GM12878 (cell line): Measurements from ENCODE around the gene FRS3. TPM values are rescaled to one million over a fixed set of nuclear protein-coding genes. Genes with fewer than 3 reads are reported as not detected.

Experiments used
- DPF2 ChIP-seq: fragments of 450-650 bp; IDR thresholded peaks from 2 replicates; pipeline ENCODE4 v1.6.1; 2017; ENCODE audit warnings: mild to moderate bottlenecking
- E2F4 ChIP-seq: IDR thresholded peaks from 2 replicates; pipeline ENCODE4 v1.6.1; 2012; ENCODE audit warnings: low read depth, low read length, improper control_type of control experiment
- E2F8 ChIP-seq: fragments of 450-650 bp; IDR thresholded peaks from 2 replicates; pipeline ENCODE4 v1.6.1; 2018; ENCODE audit warnings: mild to moderate bottlenecking, low read depth, moderate library complexity; ENCODE audit not compliant: partially characterized antibody
- EED ChIP-seq: sonication (generic); IDR thresholded peaks from 2 replicates; pipeline ENCODE4 v1.6.1; 2016; ENCODE audit warnings: antibody characterized with exemption, low read depth
- EGR1 ChIP-seq, 2 experiments: IDR thresholded peaks; 1 replicate in 1 of 2; 2 replicates in 1 of 2; pipeline ENCODE4 v1.6.1; 2011 to 2012; ENCODE audit warnings: low read depth in 2 of 2, low read length in 2 of 2, borderline replicate concordance in 1 of 2, mild to moderate bottlenecking in 1 of 2, moderate library complexity in 1 of 2
- IKZF1 ChIP-seq: fragments of 450-650 bp; conservative IDR thresholded peaks from 2 replicates; pipeline ENCODE4 v1.6.1; 2017; ENCODE audit warnings: antibody characterized with exemption, mild to moderate bottlenecking
- IRF4 ChIP-seq: IDR thresholded peaks from 2 replicates; pipeline ENCODE4 v1.6.1; 2011; ENCODE audit warnings: low read depth, low read length
- MEF2B ChIP-seq: fragments of 450-650 bp; IDR thresholded peaks from 2 replicates; pipeline ENCODE4 v1.6.1; 2018; ENCODE audit warnings: mild to moderate bottlenecking, moderate library complexity; ENCODE audit not compliant: partially characterized antibody, poor library complexity, severe bottlenecking
- NFYA ChIP-seq: IDR thresholded peaks from 2 replicates; pipeline ENCODE4 v1.6.1; 2011; ENCODE audit warnings: low read depth, mild to moderate bottlenecking, low read length, improper control_type of control experiment, borderline replicate concordance
- PAX5 ChIP-seq: IDR thresholded peaks from 2 replicates; pipeline ENCODE4 v1.6.1; 2011; ENCODE audit warnings: low read depth, low read length, borderline replicate concordance
- PAX8 ChIP-seq: fragments of 450-650 bp; IDR thresholded peaks from 2 replicates; pipeline ENCODE4 v1.6.1; 2017; ENCODE audit warnings: mild to moderate bottlenecking, moderate library complexity
- SIX5 ChIP-seq: IDR thresholded peaks from 2 replicates; pipeline ENCODE4 v1.6.1; 2011; ENCODE audit warnings: mild to moderate bottlenecking, low read depth, low read length, moderate library complexity; ENCODE audit not compliant: severe bottlenecking
- SRF ChIP-seq, 2 experiments: IDR thresholded peaks; 2 replicates each; pipeline ENCODE4 v1.6.1; 2011; ENCODE audit warnings: low read depth in 2 of 2, low read length in 2 of 2, mild to moderate bottlenecking in 1 of 2, moderate library complexity in 1 of 2
- TCF12 ChIP-seq: IDR thresholded peaks from 2 replicates; pipeline ENCODE4 v1.6.1; 2011; ENCODE audit warnings: low read depth, mild to moderate bottlenecking, low read length
- ZZZ3 ChIP-seq: IDR thresholded peaks from 2 replicates; pipeline ENCODE4 v1.6.1; 2011; ENCODE audit warnings: low read depth; ENCODE audit not compliant: control insufficient read depth, insufficient read length
- polyA plus RNA-seq, 11 experiments: library from polyadenylated mRNA; depleted of rRNA in 4 of 11; unstranded in 6 of 11; stranded (reverse) in 5 of 11; fragments of >200 nt; fragmentation: Nextera tagmentation in 4 of 11; fragmentation: Illumina TruSeq in 1 of 11; extraction: Ambion mirVana in 4 of 11; extraction: Trizol in 1 of 11; gene quantifications; 1 replicate in 1 of 11; 2 replicates in 10 of 11; pipeline versions ENCODE4 v1.2.1 to v1.2.3, GENCODE V29; 2011 to 2016; ENCODE audit warnings: inconsistent platforms in 2 of 11, missing spikeins in 2 of 11, low read depth in 1 of 11
- total RNA-seq, 4 experiments: library from RNA; depleted of rRNA in 3 of 4; stranded (reverse); fragments of >200 nt in 3 of 4; fragmentation: Illumina TruSeq in 1 of 4; extraction: Trizol in 1 of 4; gene quantifications; 2 replicates each; pipeline versions ENCODE4 v1.2.1 to v1.2.3, GENCODE V29; 2013 to 2021
- TF ChIP-seq, protein P1 (sequence below): fragments of 450-650 bp; IDR thresholded peaks from 2 replicates; pipeline ENCODE4 v1.6.1; 2017; ENCODE audit warnings: mild to moderate bottlenecking
- TF ChIP-seq, protein P2 (sequence below), 3 experiments: IDR thresholded peaks in 2 of 3; conservative IDR thresholded peaks in 1 of 3; 2 replicates each; pipeline ENCODE4 v1.5.1; 2011; ENCODE audit warnings: low read depth in 3 of 3, low read length in 3 of 3, mild to moderate bottlenecking in 3 of 3, control low read depth in 2 of 3, moderate library complexity in 2 of 3, inconsistent platforms in 1 of 3, mixed read lengths in 1 of 3; ENCODE audit not compliant: control insufficient read depth in 2 of 3, insufficient read depth in 1 of 3; ENCODE audit errors: extremely low read depth in 1 of 3
- TF ChIP-seq, protein P3 (sequence below): fragments of 450-650 bp; IDR thresholded peaks from 2 replicates; pipeline ENCODE4 v1.6.1; 2016; ENCODE audit warnings: mild to moderate bottlenecking
- TF ChIP-seq, protein P4 (sequence below): fragments of 450-650 bp; IDR thresholded peaks from 2 replicates; pipeline ENCODE4 v1.6.1; 2018; ENCODE audit warnings: borderline replicate concordance, mild to moderate bottlenecking; ENCODE audit not compliant: partially characterized antibody

The FRS3 gene
- total and polyA plus RNA-seq, 10 of the 15 experiments (the other 5 are each of a cell fraction or from before 2014, with no cell fraction given), result 0.05 to 3.4 (median 1.5) TPM

- TF ChIP-seq MEF2B, result no peak
- no peak for TF ChIP-seq TCF12
- no peak for TF ChIP-seq PAX5
- no peak for TF ChIP-seq E2F8
- no peak for TF ChIP-seq SIX5
- TF ChIP-seq, protein P1, sequence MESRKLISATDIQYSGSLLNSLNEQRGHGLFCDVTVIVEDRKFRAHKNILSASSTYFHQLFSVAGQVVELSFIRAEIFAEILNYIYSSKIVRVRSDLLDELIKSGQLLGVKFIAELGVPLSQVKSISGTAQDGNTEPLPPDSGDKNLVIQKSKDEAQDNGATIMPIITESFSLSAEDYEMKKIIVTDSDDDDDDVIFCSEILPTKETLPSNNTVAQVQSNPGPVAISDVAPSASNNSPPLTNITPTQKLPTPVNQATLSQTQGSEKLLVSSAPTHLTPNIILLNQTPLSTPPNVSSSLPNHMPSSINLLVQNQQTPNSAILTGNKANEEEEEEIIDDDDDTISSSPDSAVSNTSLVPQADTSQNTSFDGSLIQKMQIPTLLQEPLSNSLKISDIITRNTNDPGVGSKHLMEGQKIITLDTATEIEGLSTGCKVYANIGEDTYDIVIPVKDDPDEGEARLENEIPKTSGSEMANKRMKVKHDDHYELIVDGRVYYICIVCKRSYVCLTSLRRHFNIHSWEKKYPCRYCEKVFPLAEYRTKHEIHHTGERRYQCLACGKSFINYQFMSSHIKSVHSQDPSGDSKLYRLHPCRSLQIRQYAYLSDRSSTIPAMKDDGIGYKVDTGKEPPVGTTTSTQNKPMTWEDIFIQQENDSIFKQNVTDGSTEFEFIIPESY, result no peak
- no peak for TF ChIP-seq NFYA
- TF ChIP-seq DPF2, result 0 out of 2 replicates have a peak, but pooled peaks have one; percentile 33
- no peak for TF ChIP-seq SRF (IDR thresholded peaks at IDR 0.05; ENCODE audit: low read depth in 2 of 2, low read length in 2 of 2)
- TF ChIP-seq PAX8, result no peak
- TF ChIP-seq, protein P2, sequence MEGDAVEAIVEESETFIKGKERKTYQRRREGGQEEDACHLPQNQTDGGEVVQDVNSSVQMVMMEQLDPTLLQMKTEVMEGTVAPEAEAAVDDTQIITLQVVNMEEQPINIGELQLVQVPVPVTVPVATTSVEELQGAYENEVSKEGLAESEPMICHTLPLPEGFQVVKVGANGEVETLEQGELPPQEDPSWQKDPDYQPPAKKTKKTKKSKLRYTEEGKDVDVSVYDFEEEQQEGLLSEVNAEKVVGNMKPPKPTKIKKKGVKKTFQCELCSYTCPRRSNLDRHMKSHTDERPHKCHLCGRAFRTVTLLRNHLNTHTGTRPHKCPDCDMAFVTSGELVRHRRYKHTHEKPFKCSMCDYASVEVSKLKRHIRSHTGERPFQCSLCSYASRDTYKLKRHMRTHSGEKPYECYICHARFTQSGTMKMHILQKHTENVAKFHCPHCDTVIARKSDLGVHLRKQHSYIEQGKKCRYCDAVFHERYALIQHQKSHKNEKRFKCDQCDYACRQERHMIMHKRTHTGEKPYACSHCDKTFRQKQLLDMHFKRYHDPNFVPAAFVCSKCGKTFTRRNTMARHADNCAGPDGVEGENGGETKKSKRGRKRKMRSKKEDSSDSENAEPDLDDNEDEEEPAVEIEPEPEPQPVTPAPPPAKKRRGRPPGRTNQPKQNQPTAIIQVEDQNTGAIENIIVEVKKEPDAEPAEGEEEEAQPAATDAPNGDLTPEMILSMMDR (IDR thresholded peaks at IDR 0.05 in 2 of 3, conservative IDR thresholded peaks at IDR 0.05 in 1 of 3; ENCODE audit: control insufficient read depth in 2 of 3, extremely low read depth in 1 of 3, insufficient read depth in 1 of 3, low read depth in 3 of 3, low read length in 3 of 3), result no peak
- no peak for TF ChIP-seq EGR1 (IDR thresholded peaks at IDR 0.05; ENCODE audit: borderline replicate concordance in 1 of 2, low read depth in 2 of 2, low read length in 2 of 2)
- TF ChIP-seq, protein P3, sequence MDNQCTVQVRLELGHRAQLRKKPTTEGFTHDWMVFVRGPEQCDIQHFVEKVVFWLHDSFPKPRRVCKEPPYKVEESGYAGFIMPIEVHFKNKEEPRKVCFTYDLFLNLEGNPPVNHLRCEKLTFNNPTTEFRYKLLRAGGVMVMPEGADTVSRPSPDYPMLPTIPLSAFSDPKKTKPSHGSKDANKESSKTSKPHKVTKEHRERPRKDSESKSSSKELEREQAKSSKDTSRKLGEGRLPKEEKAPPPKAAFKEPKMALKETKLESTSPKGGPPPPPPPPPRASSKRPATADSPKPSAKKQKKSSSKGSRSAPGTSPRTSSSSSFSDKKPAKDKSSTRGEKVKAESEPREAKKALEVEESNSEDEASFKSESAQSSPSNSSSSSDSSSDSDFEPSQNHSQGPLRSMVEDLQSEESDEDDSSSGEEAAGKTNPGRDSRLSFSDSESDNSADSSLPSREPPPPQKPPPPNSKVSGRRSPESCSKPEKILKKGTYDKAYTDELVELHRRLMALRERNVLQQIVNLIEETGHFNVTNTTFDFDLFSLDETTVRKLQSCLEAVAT, result peak; percentile 59; the same call in 1 of the 2 replicates
- no peak for TF ChIP-seq EED
- TF ChIP-seq IRF4, result no peak
- TF ChIP-seq E2F4, result no peak
- TF ChIP-seq IKZF1, result peak; percentile 63; the same call in 1 of the 2 replicates
- no peak for TF ChIP-seq ZZZ3
- TF ChIP-seq, protein P4, sequence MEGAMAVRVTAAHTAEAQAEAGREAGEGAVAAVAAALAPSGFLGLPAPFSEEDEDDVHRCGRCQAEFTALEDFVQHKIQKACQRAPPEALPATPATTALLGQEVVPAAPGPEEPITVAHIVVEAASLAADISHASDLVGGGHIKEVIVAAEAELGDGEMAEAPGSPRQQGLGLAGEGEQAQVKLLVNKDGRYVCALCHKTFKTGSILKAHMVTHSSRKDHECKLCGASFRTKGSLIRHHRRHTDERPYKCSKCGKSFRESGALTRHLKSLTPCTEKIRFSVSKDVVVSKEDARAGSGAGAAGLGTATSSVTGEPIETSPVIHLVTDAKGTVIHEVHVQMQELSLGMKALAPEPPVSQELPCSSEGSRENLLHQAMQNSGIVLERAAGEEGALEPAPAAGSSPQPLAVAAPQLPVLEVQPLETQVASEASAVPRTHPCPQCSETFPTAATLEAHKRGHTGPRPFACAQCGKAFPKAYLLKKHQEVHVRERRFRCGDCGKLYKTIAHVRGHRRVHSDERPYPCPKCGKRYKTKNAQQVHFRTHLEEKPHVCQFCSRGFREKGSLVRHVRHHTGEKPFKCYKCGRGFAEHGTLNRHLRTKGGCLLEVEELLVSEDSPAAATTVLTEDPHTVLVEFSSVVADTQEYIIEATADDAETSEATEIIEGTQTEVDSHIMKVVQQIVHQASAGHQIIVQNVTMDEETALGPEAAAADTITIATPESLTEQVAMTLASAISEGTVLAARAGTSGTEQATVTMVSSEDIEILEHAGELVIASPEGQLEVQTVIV, result no peak
These were observed 59.5 kb downstream of the FRS3 start (continued) for GRCh38 chr6:41720262-41720620.
